HG03457 (cell line): ENCODE measurements around the gene PDE2A.
"Not testable (repeated sequence)": the region's sequence is repeated elsewhere in the genome, so short reads cannot be mapped to it uniquely, and the experiment has no call there.

ENCODE experiments used
- ATAC-seq: cut with Tn5 transposase; IDR thresholded peaks from one replicate; pipeline ENCODE4 v1.9.1; 2021; ENCODE audit warnings: moderate number of reproducible peaks; ENCODE audit not compliant: unreplicated experiment

The PDE2A gene

DNA sequence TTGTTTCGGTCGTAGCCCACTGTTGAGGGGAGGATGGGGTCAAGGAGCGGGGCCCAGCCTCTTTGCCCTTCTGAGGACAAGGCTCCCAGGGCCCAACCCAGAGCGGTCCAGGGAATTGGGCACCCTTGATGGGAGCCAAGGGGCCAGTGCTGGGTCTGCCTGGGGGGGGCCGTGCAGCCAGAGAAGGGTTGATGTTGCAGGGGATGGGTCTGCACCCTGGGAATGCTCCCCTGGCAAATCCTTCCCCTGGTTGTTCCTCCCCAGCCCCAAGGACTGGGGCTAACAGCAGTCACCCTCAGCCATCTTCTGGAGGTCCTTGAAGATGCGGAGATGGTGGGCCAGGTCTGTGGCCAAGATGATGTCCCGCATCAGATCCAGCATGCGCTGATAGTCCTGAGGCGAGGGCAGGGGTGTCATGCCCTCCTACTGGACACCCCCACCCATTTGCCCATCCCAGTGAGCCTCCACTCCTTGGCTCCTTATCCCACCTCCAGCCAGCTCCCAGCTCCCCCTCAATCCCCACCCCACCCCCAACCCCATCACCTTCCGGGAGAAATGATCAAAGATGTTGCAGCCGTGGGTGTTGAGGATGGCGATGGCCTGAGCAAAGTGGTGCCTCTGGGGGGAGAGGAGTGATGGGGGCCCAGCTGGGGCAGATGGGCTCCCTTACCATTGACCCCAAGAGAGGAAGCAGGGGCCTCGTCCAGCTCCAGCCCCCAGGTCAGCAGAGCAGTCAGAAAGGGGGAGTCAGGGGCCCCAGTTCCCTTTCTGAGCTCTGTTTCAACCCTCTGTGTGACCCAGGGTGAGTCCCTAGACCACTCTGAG lies 95.0 kb downstream of the PDE2A start:
- ATAC-seq, result no peak

DNA sequence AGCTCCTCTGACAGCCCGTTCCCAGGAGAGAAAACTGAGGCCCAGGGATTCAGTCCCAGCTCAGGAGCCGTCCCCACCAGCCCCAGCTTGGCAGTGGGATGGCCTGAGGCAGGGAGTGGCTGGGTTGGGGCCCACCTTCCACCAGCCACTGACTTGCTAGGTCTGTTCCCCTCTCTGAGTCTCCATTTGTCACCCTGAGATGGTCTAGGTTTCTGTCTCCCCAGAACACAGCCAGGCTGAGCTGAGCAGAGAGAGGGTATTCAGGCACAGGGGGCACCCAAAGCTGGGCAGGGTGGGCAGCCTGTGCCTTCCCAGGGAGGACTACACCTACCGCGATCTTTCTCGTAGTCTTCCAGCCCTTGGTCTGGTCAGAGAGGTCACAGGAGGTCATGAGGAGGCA lies 95.7 kb downstream of the PDE2A start:
- no peak for ATAC-seq

DNA sequence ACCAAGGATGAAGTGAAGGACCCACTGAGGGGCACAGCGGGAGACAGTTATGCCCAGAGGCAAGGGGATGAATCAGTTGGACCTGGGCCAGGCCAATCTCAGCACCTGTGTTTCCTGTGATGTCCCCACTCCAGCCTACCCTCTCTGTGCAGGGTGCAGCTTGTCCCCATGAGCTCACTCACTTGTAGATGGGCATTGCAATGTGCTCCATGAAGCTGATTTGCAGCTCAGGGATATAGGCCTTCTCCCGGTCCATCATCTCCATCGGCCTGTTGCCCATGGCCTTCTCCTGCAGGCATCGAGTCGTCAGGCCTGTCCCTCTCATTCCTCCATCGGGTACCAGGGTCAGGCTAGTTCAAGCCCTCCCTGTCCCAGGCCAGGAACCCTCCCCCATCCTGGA lies 96.2 kb downstream of the PDE2A start:
- no peak for ATAC-seq

DNA sequence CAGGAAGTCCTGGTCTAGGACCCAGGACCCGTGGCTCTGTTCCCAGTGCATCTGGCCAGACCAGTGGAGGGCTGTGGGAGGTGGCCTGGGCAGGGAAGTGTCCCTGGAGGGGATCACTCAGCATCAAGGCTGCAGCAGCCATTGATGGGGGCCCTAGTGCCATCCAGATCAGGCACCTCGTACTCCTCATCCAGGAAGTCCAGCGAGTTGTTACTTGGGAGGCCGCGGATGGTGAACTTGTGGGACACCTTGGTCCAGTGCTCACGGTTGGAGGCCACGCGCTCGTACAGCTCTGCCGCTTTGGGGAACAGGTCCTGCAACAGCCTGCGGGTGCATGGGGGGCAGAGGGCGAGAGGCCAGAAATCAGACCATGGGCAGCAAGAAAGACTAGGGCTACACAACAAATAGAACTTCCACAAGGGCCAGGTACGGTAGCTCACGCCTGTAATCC lies 96.9 kb downstream of the PDE2A start:
- ATAC-seq, result no peak

DNA sequence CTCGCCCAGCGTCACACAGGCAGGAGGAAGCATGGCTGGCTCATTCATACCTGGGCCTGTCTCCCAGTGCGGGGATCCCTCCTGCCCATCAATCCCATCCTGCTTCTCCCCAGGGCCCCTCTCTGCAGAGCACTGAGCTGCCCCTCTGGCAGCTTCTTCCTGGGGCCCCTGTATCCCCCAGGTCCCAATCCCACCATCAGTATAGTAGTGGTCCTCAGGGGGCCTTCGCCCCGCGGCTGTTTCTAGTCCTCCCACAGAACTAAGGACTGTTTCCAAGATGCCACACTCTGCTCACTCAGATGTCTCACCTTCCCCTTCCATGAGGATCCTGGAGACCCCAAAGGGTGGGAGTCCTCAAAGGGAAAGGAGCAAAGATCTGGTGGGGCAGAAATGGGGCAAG lies 97.6 kb downstream of the PDE2A start:
- no peak for ATAC-seq

DNA sequence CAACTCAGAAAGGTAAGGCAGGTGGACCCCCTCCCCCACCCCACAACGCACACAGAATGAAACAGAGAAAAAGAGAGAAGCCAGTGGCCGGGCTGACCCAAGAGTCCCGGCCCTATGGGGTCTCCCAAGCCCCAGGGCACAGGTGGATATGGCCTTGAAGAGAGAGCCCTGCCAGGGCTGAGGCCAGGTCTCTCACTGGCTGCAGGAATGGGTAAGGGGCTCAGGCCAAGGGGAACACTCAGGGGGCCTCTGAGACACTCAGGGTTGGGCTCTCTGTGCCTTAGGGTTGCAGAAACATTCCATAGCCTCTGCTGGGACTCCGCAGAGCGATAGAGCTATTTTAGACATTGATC lies 98.0 kb downstream of the PDE2A start:
- ATAC-seq, result no peak

DNA sequence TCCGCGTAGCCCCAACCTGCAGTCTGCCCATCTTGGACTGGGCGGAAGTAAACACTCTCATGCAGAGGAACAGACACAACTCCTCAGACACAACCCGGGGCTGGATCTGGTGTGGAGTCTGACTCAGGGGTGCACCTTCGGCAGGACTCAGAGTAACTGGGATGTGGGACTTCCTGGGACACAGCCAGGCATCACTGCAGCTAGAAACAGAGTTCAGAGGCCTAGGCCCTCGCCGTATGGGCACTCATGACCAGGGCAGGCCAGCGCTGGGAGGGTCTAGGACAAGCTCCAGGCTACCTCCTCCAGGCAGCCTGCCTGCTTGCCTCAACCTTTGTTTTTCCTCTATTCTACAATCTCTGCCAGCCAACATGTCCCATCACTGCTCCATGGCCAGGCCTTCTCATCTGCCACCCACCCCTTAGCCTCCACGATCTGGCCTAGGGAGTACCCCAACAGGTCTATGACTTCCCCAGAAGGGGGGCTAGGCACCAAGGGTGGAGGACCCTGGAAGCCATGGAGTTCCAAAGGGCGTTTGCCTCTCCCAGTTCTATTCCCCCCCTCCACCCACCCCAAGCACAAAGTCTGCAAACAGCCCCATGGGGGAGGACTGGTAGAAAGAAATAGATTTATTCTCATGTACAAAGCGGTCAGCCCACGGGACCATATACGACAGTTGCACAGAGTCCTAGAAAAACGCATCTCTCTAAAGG lies 98.5 kb downstream of the PDE2A start:
- no peak for ATAC-seq

DNA sequence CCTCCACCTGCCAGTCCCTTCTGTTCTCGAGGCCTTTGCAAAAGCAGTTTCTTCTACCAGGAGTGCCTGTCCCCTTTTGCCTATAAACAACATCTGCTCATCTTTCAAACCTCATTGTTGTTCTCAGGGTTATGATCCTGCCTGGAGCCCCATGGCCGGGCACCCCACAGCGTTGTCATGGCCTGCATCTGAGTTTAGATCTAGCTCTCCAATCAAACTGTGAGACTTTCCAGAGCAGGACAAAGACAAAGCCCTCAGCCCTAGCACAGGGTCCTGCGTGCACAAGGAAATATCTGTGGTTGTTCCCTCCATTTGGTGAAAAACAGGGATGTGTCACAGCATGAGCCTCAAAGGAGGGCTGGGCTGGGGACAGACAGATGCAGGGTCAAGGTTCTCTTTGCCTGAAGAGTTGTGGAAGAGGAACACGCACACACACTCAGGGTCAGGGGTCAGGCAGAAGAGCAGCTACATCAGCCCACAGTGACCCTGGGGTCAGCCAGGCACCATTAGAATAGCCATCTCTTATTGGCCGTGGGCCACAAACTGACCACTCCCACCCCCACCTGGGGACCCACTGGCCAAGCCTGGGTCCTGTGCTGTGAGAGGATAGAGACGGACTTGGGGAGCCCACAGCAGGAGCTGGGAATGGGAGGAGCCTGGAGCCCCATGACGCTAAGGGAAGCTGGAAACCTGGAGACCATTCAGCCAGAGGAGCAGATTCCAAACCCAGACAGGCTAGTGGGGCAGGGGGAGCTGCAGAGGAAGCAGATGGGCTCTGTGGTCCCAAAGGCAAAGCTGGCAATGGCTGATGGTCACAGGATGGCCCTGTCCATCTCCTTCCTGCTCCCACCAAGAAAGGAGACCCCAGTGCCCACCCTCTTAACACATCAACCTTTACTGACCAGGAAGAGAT lies 99.4 kb downstream of the PDE2A start:
- ATAC-seq, result no peak

DNA sequence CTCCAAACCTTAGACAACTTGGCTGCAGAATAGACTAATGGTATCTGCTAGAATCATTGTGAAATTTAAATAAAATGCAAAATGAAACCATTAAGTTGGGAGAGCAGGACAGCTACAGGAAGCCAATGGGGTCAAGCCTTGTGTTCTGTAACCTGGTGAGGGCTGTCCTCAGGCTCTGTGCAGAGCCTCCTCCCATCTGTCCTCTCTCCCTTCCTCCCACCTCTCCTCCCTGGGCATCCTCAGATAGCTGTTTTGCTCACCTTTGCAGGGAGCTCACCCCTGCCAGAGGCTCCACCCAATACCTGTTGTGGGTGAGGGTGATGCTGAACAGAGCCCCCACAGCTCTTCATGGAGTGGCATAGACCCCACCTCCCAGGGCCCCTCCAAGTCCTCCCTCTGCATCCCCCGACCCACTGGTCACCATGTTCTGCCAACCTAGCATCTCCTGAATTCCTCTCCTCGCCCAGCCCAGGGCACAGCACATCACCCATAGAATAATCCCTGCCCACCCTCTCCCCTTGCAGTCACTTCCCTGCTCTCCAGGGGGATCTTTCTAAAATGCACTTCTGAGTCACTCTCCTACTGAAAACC lies 100.3 kb downstream of the PDE2A start:
- no peak for ATAC-seq

DNA sequence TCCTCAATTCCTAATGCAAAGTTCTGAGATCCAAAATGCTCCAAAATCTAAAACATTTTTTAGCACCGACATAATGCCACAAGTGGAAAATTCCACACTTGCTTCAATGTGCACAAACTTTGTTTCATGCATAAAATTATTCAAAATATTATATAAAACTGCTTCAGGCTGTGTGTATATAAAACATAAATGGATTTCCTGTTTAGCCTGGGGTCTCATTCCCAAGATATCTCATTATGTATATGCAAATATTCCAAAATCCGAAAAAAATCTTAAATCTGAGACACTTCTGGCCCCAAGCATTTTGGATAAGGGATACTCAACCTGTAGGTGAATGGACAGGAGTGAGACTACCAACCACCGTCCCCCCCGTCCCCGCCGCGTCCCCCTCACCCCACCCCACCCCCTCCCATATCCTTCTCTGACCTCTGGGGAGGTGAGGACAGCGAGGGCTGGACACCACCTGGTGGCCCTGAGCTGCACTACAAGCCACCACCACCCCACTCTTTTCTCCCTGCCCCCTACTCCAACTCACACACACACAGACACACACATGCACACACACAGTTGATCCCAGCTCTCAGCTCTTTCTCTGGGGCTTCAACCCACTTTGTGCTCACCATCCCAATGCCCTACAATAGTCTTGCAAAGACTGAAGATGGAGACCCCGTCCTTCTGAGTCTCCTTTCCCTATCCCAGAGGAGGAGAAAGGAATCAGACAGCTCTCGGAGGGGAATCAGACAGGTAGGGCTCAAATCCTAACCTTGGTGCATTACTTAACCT lies 101.0 kb downstream of the PDE2A start:
- no peak for ATAC-seq

DNA sequence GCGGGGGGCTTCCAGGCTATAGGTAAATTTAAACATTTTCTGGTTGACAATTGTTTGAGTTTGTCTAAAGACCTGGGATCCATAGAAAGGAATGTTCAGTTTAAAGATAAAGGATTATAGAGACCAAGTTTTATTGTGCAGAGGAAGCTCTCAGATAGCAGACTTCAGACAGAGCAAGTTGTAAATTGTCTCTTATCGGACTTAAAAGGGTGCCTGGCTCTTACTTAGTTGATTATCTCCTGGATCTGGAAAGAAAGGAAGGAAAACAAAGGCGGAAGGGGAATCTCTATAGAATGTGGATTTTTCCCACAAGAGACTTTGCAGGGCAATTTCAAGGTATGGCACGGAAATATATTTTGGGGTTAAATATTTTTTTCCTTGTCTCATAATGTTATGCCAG lies 101.7 kb downstream of the PDE2A start:
- not testable (repeated sequence) for ATAC-seq

DNA sequence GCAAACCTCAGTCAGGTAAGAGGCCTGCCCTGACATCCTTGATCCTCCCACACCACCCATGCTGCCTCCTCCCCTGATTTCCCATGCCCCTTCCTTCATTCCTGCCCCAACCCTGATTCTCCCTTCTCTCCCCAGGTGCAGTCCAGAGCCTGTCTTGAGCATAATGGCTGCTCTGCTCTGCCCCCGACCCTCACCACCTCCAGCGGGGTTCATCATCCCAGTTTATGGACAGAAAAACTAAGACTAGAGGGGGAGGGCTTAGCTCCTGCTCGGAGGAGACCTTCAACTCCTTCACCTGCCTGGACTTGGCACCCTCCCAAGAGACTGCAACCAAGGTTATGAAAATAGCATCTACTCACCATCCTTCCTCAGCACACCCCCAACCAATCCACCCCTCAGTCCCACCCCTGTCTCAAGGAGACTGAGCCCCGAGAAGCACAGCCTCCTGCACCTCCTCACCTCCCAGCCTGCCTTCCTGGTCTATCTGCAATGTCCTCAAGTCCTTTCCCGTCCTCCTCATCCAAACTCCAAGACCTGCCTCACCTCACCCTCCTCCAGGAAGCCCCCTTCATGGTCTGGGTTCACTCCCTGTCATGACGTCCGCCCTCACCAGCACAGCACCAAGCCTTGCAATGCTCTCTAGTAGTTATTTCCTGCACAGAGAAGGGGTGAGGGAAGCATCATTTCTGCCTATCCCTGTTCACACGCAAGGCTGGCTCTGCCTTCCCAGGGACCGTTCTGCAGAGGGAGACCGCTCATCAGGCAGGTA lies 103.1 kb downstream of the PDE2A start:
- ATAC-seq, result no peak

DNA sequence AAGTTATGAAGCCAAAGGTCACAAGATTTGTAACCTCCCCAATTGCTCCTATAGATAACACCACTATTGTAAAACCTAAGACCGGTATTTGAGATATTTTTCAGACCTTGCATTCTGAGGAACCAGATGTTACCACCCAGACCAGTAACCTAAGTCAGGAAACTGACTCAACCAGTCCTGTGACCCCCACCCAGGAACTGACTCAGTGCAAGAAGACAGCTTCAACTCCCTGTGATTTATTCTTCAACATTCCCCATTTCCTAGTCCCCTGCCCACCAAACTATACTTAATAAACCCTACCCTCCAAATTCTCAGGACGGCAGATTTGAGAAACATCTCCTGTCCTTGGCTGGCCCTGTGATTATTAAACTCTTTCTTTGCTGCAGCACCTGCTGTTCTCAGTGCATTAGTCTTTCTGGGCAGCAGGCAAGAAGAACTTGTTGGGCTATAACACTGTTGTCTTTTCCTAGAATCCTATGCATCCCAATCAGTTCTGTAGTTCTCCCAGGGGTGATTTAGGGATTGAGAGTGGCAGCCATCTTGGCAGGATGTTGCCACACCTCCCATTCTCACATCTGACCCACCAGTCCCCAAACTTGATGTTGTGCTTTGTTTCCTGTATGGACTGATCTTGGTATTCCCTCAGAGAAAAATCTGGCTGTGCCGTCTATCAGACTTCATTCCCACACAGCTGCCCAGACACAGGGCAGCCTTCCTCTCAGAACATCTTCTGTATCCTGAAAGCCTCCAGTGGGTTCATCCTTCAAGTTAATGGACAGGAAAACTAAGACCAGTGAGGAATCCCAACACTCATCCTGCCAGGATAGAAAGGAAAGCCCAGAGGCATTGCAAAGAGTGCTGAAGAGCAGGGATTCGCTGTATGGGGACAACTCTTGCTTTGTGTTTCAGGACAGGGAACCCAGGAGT lies 104.0 kb downstream of the PDE2A start:
- no peak for ATAC-seq

DNA sequence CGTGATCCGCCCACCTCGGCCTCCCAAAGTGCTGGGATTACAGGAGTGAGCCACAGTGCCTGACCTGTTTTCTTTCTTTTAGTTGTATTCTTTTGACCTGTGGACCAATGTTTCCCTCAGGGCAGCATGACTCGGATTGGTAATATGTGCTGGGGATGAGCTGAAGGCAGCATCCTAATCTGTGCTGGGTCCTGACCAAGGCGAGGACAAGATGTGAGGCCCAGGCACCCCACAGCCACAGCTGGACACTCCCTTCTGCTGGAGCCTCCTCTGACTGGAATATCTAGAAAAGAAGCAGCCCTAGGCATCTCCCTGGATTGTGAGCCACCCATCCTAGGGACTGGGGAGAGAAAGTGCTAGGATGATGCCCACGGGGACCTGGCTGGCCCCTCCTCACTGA lies 105.4 kb downstream of the PDE2A start:
- ATAC-seq, result no peak

DNA sequence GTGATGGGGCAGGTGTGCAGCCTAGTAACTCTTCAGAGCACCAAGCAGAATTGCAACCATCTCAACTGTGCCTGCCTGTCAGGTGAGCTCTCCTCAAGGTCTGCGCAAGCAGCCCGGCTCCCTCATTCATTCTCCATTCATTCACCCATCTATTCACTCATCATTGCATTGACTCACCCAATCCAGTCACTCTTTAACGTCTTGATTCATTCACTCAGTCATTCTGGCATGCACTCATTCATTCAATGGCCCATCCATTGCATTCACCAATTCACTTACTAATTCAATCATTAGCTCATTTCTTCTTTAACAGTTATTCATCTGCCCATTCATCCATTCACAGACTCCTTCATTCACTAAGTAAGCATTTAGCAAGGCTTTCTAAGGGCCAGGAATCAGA lies 111.8 kb downstream of the PDE2A start:
- ATAC-seq, result no peak

DNA sequence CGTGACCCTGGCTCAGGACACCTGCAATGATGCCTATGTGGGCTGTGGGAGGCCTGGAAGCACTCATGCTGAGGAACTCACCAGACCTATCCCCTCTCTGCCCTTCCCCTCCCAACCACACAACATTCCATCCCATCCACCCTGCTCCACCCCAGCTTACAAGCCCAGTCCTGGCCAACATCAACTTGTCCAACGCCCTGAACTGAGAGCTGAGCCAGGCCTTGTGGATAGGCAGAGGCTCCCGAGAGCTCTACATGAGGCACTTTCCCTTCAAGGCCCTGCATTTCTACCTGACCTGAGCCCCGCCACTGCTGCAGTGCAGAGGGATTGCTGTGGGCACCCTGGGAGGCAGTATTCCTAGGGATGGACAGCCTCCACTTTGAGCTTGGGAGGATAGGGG lies 112.4 kb downstream of the PDE2A start:
- ATAC-seq, result no peak

DNA sequence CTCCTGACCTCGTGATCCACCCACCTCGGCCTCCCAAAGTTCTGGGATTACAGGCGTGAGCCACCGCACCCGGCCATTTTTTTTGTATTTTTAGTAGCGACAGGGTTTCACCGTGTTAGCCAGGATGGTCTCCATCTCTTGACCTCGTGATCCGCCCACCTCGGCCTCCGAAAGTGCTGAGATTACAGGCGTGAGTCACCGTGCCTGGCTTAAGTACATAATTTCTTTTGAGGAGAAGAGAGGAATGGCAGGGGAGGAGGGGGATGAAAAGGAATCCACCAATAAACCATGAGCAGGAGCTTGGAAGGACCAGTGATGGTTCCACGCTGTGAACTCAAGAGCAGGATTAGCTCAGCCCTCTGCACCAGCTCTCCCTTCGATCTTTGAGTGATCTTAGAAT lies 113.4 kb downstream of the PDE2A start:
- ATAC-seq, result not testable (repeated sequence)

DNA sequence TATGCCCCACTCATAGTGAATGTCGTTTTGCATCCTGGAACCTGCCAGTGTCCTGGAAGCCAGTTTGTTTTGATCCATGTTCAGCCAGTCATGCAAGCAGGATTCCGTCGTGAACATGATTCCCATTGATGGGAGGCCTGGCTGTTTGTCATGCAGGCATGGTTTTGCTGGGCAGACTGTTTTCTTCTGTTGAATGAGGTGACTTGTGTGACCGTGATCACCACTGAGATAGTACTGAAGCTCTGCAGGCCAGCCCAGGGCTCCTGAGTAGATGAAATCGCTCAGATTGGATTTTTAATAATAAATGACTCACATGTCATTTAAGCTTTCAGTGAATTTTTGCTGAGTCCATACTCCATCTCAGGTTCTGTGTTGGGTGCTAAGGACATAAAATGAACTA lies 117.8 kb downstream of the PDE2A start:
- ATAC-seq, result no peak
